Kidney (tissue), 14 donors: ENCODE data around the gene PPARGC1A. TPM values are rescaled to one million over a fixed set of nuclear protein-coding genes. Genes with fewer than 3 reads are reported as not detected.
A peak's percentile ranks its signal among the peaks of the same experiment; 100 is the strongest.

ENCODE experiments used
- DNase-seq, 5 donors: peaks; one replicate each; pipeline ENCODE4 v3.0.0-alpha.2; 2013 to 2020
- FAIRE-seq: peaks from 2 replicates; lab custom pipeline; 2012; peaks lifted over from hg19 to GRCh38; lab: Jason Lieb, UNC
- H3K27ac ChIP-seq, 2 donors: one replicate each; pipeline ENCODE4 v1.7.0; 2013; ENCODE audit warnings: low read depth in 2 of 2, low read length in 2 of 2, inconsistent platforms in 1 of 2
- H3K27me3 ChIP-seq: one replicate; pipeline ENCODE4 v1.7.1; 2013; ENCODE audit warnings: low read length, inconsistent platforms; ENCODE audit not compliant: control insufficient read depth, insufficient read depth
- H3K36me3 ChIP-seq, 3 donors: one replicate each; pipeline versions ENCODE4 v1.7.0 to v1.7.1; 2013; ENCODE audit warnings: low read length in 3 of 3, control low read depth in 1 of 3, inconsistent platforms in 1 of 3; ENCODE audit not compliant: insufficient read depth in 3 of 3, control insufficient read depth in 2 of 3
- H3K4me1 ChIP-seq, 3 donors: one replicate each; pipeline versions ENCODE4 v1.7.0 to v1.7.1; 2013; ENCODE audit warnings: low read length in 3 of 3, inconsistent platforms in 1 of 3, low read depth in 1 of 3; ENCODE audit not compliant: control insufficient read depth in 2 of 3, insufficient read depth in 2 of 3
- H3K4me3 ChIP-seq, 3 donors: one replicate each; pipeline versions ENCODE4 v1.7.0 to v1.8.1; 2013; ENCODE audit warnings: low read length in 3 of 3, control low read depth in 1 of 3, inconsistent platforms in 1 of 3
- H3K9ac ChIP-seq, 3 donors: one replicate each; pipeline versions ENCODE4 v1.7.0 to v1.7.1; 2013; ENCODE audit warnings: low read length in 3 of 3, control low read depth in 1 of 3, inconsistent platforms in 1 of 3
- H3K9me3 ChIP-seq, 3 donors: one replicate each; pipeline versions ENCODE4 v1.7.0 to v1.7.1; 2013; ENCODE audit warnings: low read length in 3 of 3, control low read depth in 1 of 3, inconsistent platforms in 1 of 3; ENCODE audit not compliant: control insufficient read depth in 2 of 3, insufficient read depth in 1 of 3
- CTCF ChIP-seq: IDR thresholded peaks from 3 replicates; pipeline ENCODE4 v1.5.1; 2012; ENCODE audit warnings: mild to moderate bottlenecking, moderate library complexity, borderline replicate concordance; ENCODE audit not compliant: insufficient read depth; ENCODE audit errors: extremely low read depth
- intact Hi-C: fragments of 100-400 bp; cut with DNase I; formaldehyde crosslinking; loops from one replicate; pipeline ENCODE4 v1.11.1; 2022
- polyA plus RNA-seq: library from polyadenylated mRNA; stranded (reverse); fragments of 350-450 nt; fragmentation: Illumina TruSeq; extraction: RNeasy Lipid Tissue Mini Kit (QIAGEN cat#74804); gene quantifications from one replicate; pipeline ENCODE4 v1.2.3, GENCODE V29; 2014; ENCODE audit warnings: low read depth, low replicate concordance; ENCODE audit not compliant: insufficient read depth
- total RNA-seq: library from RNA; stranded (reverse); fragmentation: NEBNext Ultra II Directional; extraction: Animal tissue kit (Norgen Biotek cat#: 25700); gene quantifications from one replicate; pipeline ENCODE4 v1.2.1, GENCODE V29; 2021
- donor health status: control.
- donor health status: control.
- donor health status: control.
- donor health status: control.
- donor health status: control.
- donor health status: DM: yes; HTN: yes; CAD: no.
- donor health status: Normal renal cell carcinoma (clear cell type).

Gene PPARGC1A
- total and polyA plus RNA-seq, 2 donors from 2014 or later: 22.8 to 80.8 TPM

- Histone ChIP-seq H3K9ac (no peak overlapping the region), H3K27ac (no peak overlapping the region), H3K9me3 (no peaks in the 10 kb centered on the region), H3K4me1 (no peaks in the 10 kb centered on the region), H3K4me3 (no peak overlapping the region), H3K36me3 (no peaks in the 10 kb centered on the region), H3K27me3 (no peaks in the 10 kb centered on the region)
- intact Hi-C loops: no loop called here
- FAIRE-seq (no peak), DNase-seq (no peak)
- no peak for TF ChIP-seq CTCF
These were observed 51.7 kb downstream of the PPARGC1A start for GRCh38 chr4:23838131-23838530.

- no peak for FAIRE-seq
- no peaks in the 10 kb centered on the region for H3K9me3 ChIP-seq
- intact Hi-C loops: no loop called here
- H3K9ac ChIP-seq: no peak overlapping the region
- TF ChIP-seq CTCF: no peak
- H3K27ac ChIP-seq: no peak overlapping the region
- H3K4me1 ChIP-seq: no peaks in the 10 kb centered on the region
- H3K27me3 ChIP-seq: no peaks in the 10 kb centered on the region
- no peak overlapping the region for H3K4me3 ChIP-seq
- no peaks in the 10 kb centered on the region for H3K36me3 ChIP-seq
- DNase-seq: no peak
These were observed 52.5 kb downstream of the PPARGC1A start for GRCh38 chr4:23837371-23837770.

GRCh38 chr4:23835774-23836478 is 53.9 kb downstream of the PPARGC1A start:
- Histone ChIP-seq H3K9ac (no peak overlapping the region), H3K36me3 (peaks cover 0 to 3% (median 0%) of the 10 kb centered on the region in 3 donors), H3K27me3 (no peaks in the 10 kb centered on the region), H3K9me3 (no peaks in the 10 kb centered on the region), H3K4me3 (no peak overlapping the region), H3K4me1 (no peaks in the 10 kb centered on the region), H3K27ac (no peak overlapping the region)
- DNase-seq (peak in 1 of 5 donors; percentile 10), FAIRE-seq (no peak)
- intact Hi-C loops: no loop called here
- TF ChIP-seq CTCF: no peak

GRCh38 chr4:23828779-23829178 is 61.1 kb downstream of the PPARGC1A start:
- no peak overlapping the region for H3K27ac ChIP-seq
- no peak for TF ChIP-seq CTCF
- no peaks in the 10 kb centered on the region for H3K4me1 ChIP-seq
- no peak overlapping the region for H3K4me3 ChIP-seq
- intact Hi-C loops: no loop called here
- no peak overlapping the region for H3K9ac ChIP-seq
- no peaks in the 10 kb centered on the region for H3K9me3 ChIP-seq
- H3K36me3 ChIP-seq: peaks cover 0 to 54% (median 25%) of the 10 kb centered on the region in 3 donors
- no peaks in the 10 kb centered on the region for H3K27me3 ChIP-seq
- no peak for FAIRE-seq
- no peak for DNase-seq
